Dermis microvascular lymphatic vessel endothelial cell (primary cell): ENCODE measurements around the gene TMEM80. TPM values are rescaled to one million over a fixed set of nuclear protein-coding genes. Genes with fewer than 3 reads are reported as not detected.

Experiments used
- DNase-seq, 2 donors: peaks; one replicate each; pipeline versions ENCODE4 v3.0.0 to v3.0.0-alpha.2; 2010; ENCODE audit warnings: low read depth in 2 of 2
- total RNA-seq: library from RNA; depleted of rRNA; stranded (reverse); fragments of >200 nt; gene quantifications from 2 replicates; pipeline ENCODE4 v1.2.1, GENCODE V29; 2014

TMEM80 gene
- total RNA-seq, 1 donor from 2014 or later = 7.6 TPM

GRCh38 chr11:742571-743201, 47.1 kb downstream of the TMEM80 start:
- DNase-seq = no peak

DNA sequence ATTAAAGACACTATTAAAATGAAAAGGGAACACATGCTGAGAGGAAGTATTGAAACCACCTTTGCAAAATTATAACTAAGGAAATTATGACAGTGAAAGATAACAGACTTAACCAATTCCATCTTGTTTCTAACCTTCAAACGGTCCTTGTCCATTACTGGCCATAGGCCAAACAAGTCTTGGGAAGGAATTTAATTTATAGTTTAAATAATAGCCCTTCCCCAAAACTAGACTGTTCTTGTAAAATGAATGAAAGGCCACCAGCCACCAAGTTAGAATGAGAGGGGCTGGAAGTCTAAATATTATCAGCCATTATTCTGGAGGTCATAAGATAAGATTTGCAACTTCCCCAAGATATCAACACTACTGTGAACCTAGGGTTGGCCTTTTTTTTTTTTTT, 49.8 kb downstream of the TMEM80 start:
- DNase-seq = no peak

DNA sequence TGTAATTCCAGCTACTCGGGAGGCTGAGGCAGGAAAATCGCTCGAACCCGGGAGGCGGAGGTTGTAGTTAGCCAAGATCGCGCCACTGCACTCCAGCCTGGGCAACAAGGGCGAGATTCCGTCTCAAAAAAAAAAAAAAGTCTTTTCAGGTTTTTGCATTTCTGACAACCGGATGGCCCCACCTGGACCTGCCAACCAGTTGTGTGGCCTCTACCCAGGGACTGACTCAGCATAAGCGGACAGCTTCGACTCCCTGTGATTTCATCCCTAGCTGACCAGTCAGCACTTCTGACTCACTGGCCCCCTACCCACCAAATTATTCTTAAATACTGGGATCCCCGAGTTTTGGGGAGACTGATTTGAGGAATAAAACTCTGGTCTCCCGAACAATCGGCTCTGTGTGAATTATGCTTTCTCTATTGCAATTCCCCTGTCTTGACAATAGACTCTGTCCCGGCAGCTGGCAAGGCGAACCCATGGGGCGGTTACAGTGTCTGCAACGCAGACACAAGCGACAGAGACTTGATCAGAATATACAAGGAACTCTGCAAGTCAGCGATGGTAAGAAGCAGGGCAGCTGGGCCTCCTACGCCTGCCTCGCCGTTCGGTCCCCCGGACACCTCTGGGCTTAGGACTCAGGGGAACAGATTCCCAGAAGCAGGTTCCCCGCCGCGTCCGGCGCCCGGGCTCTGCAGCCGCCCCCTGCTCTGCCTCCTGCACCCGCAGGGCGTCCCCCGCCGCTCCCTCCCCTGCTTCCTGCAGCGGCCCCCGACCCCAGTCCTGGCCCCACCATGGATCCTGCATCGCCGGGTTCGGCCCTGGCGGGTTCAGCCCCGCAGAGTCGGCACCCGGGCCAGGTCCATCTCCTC, 50.9 kb downstream of the TMEM80 start:
- DNase-seq = no peak

GRCh38 chr11:747158-748006, 51.8 kb downstream of the TMEM80 start, which contains the start of gene TALDO1:
Gene TALDO1, plus strand, starts transcription at chr11:747464. Its CDS starts 18 bp downstream, at chr11:747482.
- peak; percentile 58 to 89 for DNase-seq

DNA sequence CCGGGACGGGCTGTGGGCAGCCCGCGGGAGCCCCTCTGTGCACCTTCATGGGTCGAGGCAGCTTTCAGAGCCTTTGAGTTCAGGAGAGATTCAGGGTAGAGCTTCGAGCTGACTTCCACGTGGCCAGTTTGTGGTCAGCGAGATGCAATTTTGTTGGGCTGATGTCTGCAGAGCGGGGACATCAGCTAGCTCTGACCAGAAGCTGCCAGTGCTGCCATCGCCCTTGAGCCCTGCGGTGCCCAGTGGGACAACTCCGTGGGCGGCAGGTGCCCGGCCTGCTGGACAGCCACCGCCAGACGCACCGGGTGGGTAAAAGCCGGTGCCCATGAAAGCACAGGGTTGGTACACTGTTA, 52.4 kb downstream of the TMEM80 start:
- DNase-seq = peak in 1 of 2 donors; percentile 33

- DNase-seq = no peak
Measured at GRCh38 chr11:749731-750130, 54.1 kb downstream of the TMEM80 start.

Other genes with a start within 250 kb of the TMEM80 start
- gene PTDSS2, start 245.5 kb upstream of the TMEM80 start, total RNA-seq = 19.4 and 40.2 TPM in 2 replicates
- 210 and 302 TPM in 2 replicates for gene RNH1, start 188.6 kb upstream of the TMEM80 start, total RNA-seq
- 43.7 and 50.6 TPM in 2 replicates for gene HRAS, start 160.2 kb upstream of the TMEM80 start, total RNA-seq
- 0.26 and 0.51 TPM in 2 replicates for gene LRRC56, start 158.3 kb upstream of the TMEM80 start, total RNA-seq
- gene LMNTD2, start 135.1 kb upstream of the TMEM80 start, total RNA-seq = 0.90 and 2.0 TPM in 2 replicates
- gene RASSF7, start 134.8 kb upstream of the TMEM80 start, total RNA-seq = 13.9 and 17.4 TPM in 2 replicates
- gene PHRF1, start 119.3 kb upstream of the TMEM80 start, total RNA-seq = 16.8 and 23.8 TPM in 2 replicates
- 6.7 and 16.2 TPM in 2 replicates for gene IRF7, start 79.9 kb upstream of the TMEM80 start, total RNA-seq
- not detected in 2 replicates for gene CDHR5, start 70.9 kb upstream of the TMEM80 start, total RNA-seq
- gene SCT, start 68.6 kb upstream of the TMEM80 start, total RNA-seq = not detected in 2 replicates
- under 0.01 TPM in 1 of 2 replicates, not detected in the other for gene DRD4, start 58.5 kb upstream of the TMEM80 start, total RNA-seq
- 30.9 and 37.6 TPM in 2 replicates for gene DEAF1, start 594 bp upstream of the TMEM80 start, total RNA-seq
- gene EPS8L2, start 10.4 kb downstream of the TMEM80 start, total RNA-seq = 2.7 and 3.0 TPM in 2 replicates
- gene TALDO1, start 51.6 kb downstream of the TMEM80 start, total RNA-seq = 112 and 113 TPM in 2 replicates
- 19.3 and 32.4 TPM in 2 replicates for gene GATD1, start 81.7 kb downstream of the TMEM80 start, total RNA-seq
- gene CEND1, start 94.3 kb downstream of the TMEM80 start, total RNA-seq = under 0.01 and 0.13 TPM in 2 replicates
- 4.0 and 7.7 TPM in 2 replicates for gene SLC25A22, start 102.5 kb downstream of the TMEM80 start, total RNA-seq
- 4.5 and 4.9 TPM in 2 replicates for gene PIDD1, start 109.4 kb downstream of the TMEM80 start, total RNA-seq
- gene RPLP2, start 114.2 kb downstream of the TMEM80 start, total RNA-seq = 253 and 338 TPM in 2 replicates
- 29.5 and 63.3 TPM in 2 replicates for gene PNPLA2, start 123.1 kb downstream of the TMEM80 start, total RNA-seq
- gene CRACR2B, start 132.1 kb downstream of the TMEM80 start, total RNA-seq = 12.1 and 16.9 TPM in 2 replicates
- gene CD151, start 137.1 kb downstream of the TMEM80 start, total RNA-seq = 498 and 1,021 TPM in 2 replicates
- 200 and 256 TPM in 2 replicates for gene POLR2L, start 146.7 kb downstream of the TMEM80 start, total RNA-seq
- 73.4 and 118 TPM in 2 replicates for gene TSPAN4, start 147.0 kb downstream of the TMEM80 start, total RNA-seq
- 29.5 and 39.8 TPM in 2 replicates for gene CHID1, start 215.0 kb downstream of the TMEM80 start, total RNA-seq
- 25.9 and 37.6 TPM in 2 replicates for gene AP2A2, start 230.1 kb downstream of the TMEM80 start, total RNA-seq